Upper lobe of right lung (tissue), 1 donor: ENCODE data around the gene EFEMP1. TPM values are rescaled to one million over a fixed set of nuclear protein-coding genes. Genes with fewer than 3 reads are reported as not detected.

Source experiments
- ATAC-seq: fragments of 200-7000 bp; cut with Tn5 transposase; one replicate; pipeline ENCODE4 v1.9.1; 2020; ENCODE audit warnings: mild to moderate bottlenecking, moderate library complexity
- DNase-seq: peaks from one replicate; pipeline ENCODE4 v3.0.0-alpha.2; 2020
- H3K27ac ChIP-seq: fragments of 200-600 bp; one replicate; pipeline ENCODE4 v1.8.0; 2022
- H3K27me3 ChIP-seq: fragments of 200-600 bp; one replicate; pipeline ENCODE4 v1.8.0; 2022; ENCODE audit warnings: mild to moderate bottlenecking
- H3K36me3 ChIP-seq: fragments of 200-600 bp; one replicate; pipeline ENCODE4 v1.8.0; 2022
- H3K4me1 ChIP-seq: fragments of 200-600 bp; one replicate; pipeline ENCODE4 v1.8.0; 2022
- H3K4me3 ChIP-seq: fragments of 200-600 bp; one replicate; pipeline ENCODE4 v1.8.0; 2022; ENCODE audit warnings: mild to moderate bottlenecking
- H3K9me3 ChIP-seq: fragments of 200-600 bp; one replicate; pipeline ENCODE4 v1.8.0; 2022
- CTCF ChIP-seq: fragments of 200-600 bp; IDR thresholded peaks from one replicate; pipeline ENCODE4 v1.8.0; 2022; ENCODE audit warnings: antibody characterized with exemption
- intact Hi-C: fragments of 100-400 bp; cut with DNase I; formaldehyde crosslinking; loops from one replicate; pipeline ENCODE4 v1.11.0; 2022
- long read RNA-seq: library from polyadenylated mRNA; unstranded; transcript quantifications from one replicate; pipeline ENCODE4 v2.0.0, GENCODE V29; 2021
- total RNA-seq: library from RNA; stranded (reverse); fragmentation: NEBNext Ultra II Directional; extraction: Animal tissue kit (Norgen Biotek cat#: 25700); gene quantifications from one replicate; pipeline ENCODE4 v1.2.1, GENCODE V29; 2021
- donor health status: DM: no; HTN: yes; CAD: no; lungs with severe emphysema.

Gene EFEMP1
- total RNA-seq: 301 TPM
- long read RNA-seq, transcript EFEMP1-202 (11 exons, 3,024 nt): major isoform, 354 of 662 reads
- long read RNA-seq, transcript EFEMP1-201 (12 exons, 1,820 nt): minor isoform, 210 of 662 reads
- long read RNA-seq, partial matches to known transcripts: 40 of 662 reads
- long read RNA-seq, other reads (novel, unspliced or antisense): 57 of 662 reads

- DNase-seq: peak; percentile 91
- peak within 1 kb of the TSS; percentile 70 for H3K4me3 ChIP-seq
- H3K27ac ChIP-seq: peak within 1 kb of the TSS; percentile 75
- ATAC-seq: peak; percentile 96
- no peaks in the 10 kb centered on the region for H3K9me3 ChIP-seq
- H3K36me3 ChIP-seq: no peaks in the 10 kb centered on the region
- intact Hi-C loops: no loop called here
- no peaks in the 10 kb centered on the region for H3K4me1 ChIP-seq
- no peak for TF ChIP-seq CTCF
- H3K27me3 ChIP-seq: peaks cover 11% of the 10 kb centered on the region
Observed at GRCh38 chr2:55923091-55923981, at the start of gene EFEMP1. EFEMP1 (minus strand) TSS chr2:55923782; CDS start chr2:55922440, 1,342 bp downstream.

- TF ChIP-seq CTCF: no peak
- Histone ChIP-seq H3K27ac (no peak overlapping the region), H3K27me3 (no peaks in the 10 kb centered on the region), H3K9me3 (no peaks in the 10 kb centered on the region), H3K4me3 (no peak overlapping the region), H3K4me1 (no peaks in the 10 kb centered on the region), H3K36me3 (no peaks in the 10 kb centered on the region)
- intact Hi-C loops: no loop called here
- ATAC-seq (no peak), DNase-seq (no peak)
Observed at GRCh38 chr2:55970500-55970899, 46.9 kb upstream of the EFEMP1 start.

GRCh38 chr2:55968941-55969340, 45.4 kb upstream of the EFEMP1 start:
- Histone ChIP-seq H3K4me3 (no peak overlapping the region), H3K4me1 (no peaks in the 10 kb centered on the region), H3K27me3 (no peaks in the 10 kb centered on the region), H3K36me3 (no peaks in the 10 kb centered on the region), H3K27ac (no peak overlapping the region), H3K9me3 (no peaks in the 10 kb centered on the region)
- intact Hi-C loops: no loop called here
- no peak for TF ChIP-seq CTCF
- DNase-seq: no peak
- ATAC-seq: no peak

- no peaks in the 10 kb centered on the region for H3K36me3 ChIP-seq
- H3K27ac ChIP-seq: no peak overlapping the region
- ATAC-seq (peak; percentile 57), DNase-seq (no peak)
- no peak overlapping the region for H3K4me3 ChIP-seq
- H3K4me1 ChIP-seq: no peaks in the 10 kb centered on the region
- intact Hi-C loops: no loop called here
- no peak for TF ChIP-seq CTCF
- H3K27me3 ChIP-seq: no peaks in the 10 kb centered on the region
- H3K9me3 ChIP-seq: no peaks in the 10 kb centered on the region
Observed at GRCh38 chr2:55966401-55967118, 43.0 kb upstream of the EFEMP1 start.

GRCh38 chr2:55965966-55966365, 42.4 kb upstream of the EFEMP1 start:
- Histone ChIP-seq H3K4me1 (no peaks in the 10 kb centered on the region), H3K27me3 (no peaks in the 10 kb centered on the region), H3K27ac (no peak overlapping the region), H3K36me3 (no peaks in the 10 kb centered on the region), H3K4me3 (no peak overlapping the region), H3K9me3 (no peaks in the 10 kb centered on the region)
- DNase-seq (no peak), ATAC-seq (no peak)
- no peak for TF ChIP-seq CTCF
- intact Hi-C loops: no loop called here
